Activated naive CD8-positive, alpha-beta T cell treated with anti-CD3 and anti-CD28 coated beads, Interleukin-2, amount 50 U/mL, for 24 hours (primary cell): Measurements from ENCODE around the gene MASTL.

Experiments used
- ATAC-seq: fragments of 150-1000 bp; cut with Tn5 transposase; one replicate; pipeline ENCODE4 v1.10.0; 2021
- DNase-seq: peaks from one replicate; pipeline ENCODE4 v3.0.0; 2021
- H3K27ac Mint-ChIP-seq: one replicate; pipeline ENCODE4 v1.8.0; 2021; ENCODE audit warnings: mild to moderate bottlenecking, mixed read lengths
- H3K27me3 Mint-ChIP-seq: one replicate; pipeline ENCODE4 v1.8.0; 2021; ENCODE audit warnings: mixed read lengths
- H3K36me3 Mint-ChIP-seq: one replicate; pipeline ENCODE4 v1.8.0; 2021; ENCODE audit warnings: low read depth, mixed read lengths
- H3K4me1 Mint-ChIP-seq: one replicate; pipeline ENCODE4 v1.8.0; 2021; ENCODE audit warnings: mixed read lengths
- H3K4me3 Mint-ChIP-seq: one replicate; pipeline ENCODE4 v1.8.0; 2021; ENCODE audit warnings: mild to moderate bottlenecking, moderate library complexity, mixed read lengths
- H3K9me3 Mint-ChIP-seq: one replicate; pipeline ENCODE4 v1.8.0; 2021; ENCODE audit warnings: mixed read lengths

Gene MASTL

DNA sequence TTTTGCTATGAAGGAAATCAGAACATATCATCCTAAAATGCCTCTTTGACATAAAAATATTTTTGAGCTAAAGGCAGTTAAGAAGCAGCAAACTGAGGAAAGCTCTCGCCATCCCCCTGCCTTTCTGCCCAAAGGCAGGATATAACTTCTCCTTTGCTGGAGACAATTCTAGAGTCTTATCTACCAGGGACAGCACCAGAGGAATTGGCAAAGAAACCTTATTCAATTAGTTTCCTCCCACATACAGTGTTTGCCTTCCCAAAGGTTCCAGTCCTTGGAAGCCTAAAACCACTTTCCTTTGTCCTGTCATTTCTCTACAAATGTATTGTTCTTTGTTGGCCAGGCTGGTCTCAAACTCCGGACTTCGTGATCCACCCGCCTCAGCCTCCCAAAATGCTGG is 33.7 kb downstream of the MASTL start:
- no peak overlapping the region for H3K4me3 Mint-ChIP-seq
- H3K9me3 Mint-ChIP-seq, result no peaks in the 10 kb centered on the region
- H3K4me1 Mint-ChIP-seq, result no peaks in the 10 kb centered on the region
- ATAC-seq, result no peak
- no peaks in the 10 kb centered on the region for H3K27me3 Mint-ChIP-seq
- no peak overlapping the region for H3K27ac Mint-ChIP-seq
- DNase-seq, result no peak
- peaks cover 27% of the 10 kb centered on the region for H3K36me3 Mint-ChIP-seq

- no peaks in the 10 kb centered on the region for H3K27me3 Mint-ChIP-seq
- no peak for DNase-seq
- no peaks in the 10 kb centered on the region for H3K9me3 Mint-ChIP-seq
- H3K27ac Mint-ChIP-seq, result no peak overlapping the region
- H3K4me3 Mint-ChIP-seq, result no peak overlapping the region
- peaks cover 14% of the 10 kb centered on the region for H3K36me3 Mint-ChIP-seq
- ATAC-seq, result no peak
- H3K4me1 Mint-ChIP-seq, result no peaks in the 10 kb centered on the region
Observed at GRCh38 chr10:27190508-27190907, 35.4 kb downstream of the MASTL start.

DNA sequence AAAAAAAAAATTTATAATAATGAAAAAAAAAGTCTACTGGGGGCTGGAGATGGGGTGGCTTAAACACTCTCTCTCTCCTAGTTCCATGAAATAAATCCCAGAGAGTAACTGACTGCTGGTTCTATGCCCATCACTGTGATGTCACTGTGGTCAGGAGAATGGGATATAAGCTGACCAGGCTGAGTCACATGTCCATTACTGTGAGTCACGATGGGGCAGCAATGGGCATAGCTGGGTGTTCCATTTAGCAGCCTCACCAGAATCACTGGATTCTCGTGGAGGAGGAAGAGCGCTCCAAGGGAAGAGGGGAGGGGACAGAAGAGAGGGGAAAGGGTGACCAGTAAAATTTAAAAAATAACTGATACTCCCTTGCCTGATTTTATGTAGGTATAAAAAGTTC is 37.1 kb downstream of the MASTL start:
- Mint-ChIP-seq H3K4me1 (no peaks in the 10 kb centered on the region), H3K9me3 (no peaks in the 10 kb centered on the region), H3K4me3 (no peak overlapping the region), H3K36me3 (peaks cover 7% of the 10 kb centered on the region), H3K27me3 (no peaks in the 10 kb centered on the region), H3K27ac (no peak overlapping the region)
- no peak for DNase-seq
- no peak for ATAC-seq

- no peak for ATAC-seq
- no peak overlapping the region for H3K27ac Mint-ChIP-seq
- H3K4me1 Mint-ChIP-seq, result no peaks in the 10 kb centered on the region
- no peak for DNase-seq
- no peaks in the 10 kb centered on the region for H3K27me3 Mint-ChIP-seq
- no peak overlapping the region for H3K4me3 Mint-ChIP-seq
- H3K36me3 Mint-ChIP-seq, result peaks cover 7% of the 10 kb centered on the region
- no peaks in the 10 kb centered on the region for H3K9me3 Mint-ChIP-seq
Observed at GRCh38 chr10:27197980-27198620, 42.9 kb downstream of the MASTL start.

- peaks cover 22% of the 10 kb centered on the region for H3K36me3 Mint-ChIP-seq
- H3K27me3 Mint-ChIP-seq, result no peaks in the 10 kb centered on the region
- no peaks in the 10 kb centered on the region for H3K9me3 Mint-ChIP-seq
- no peak overlapping the region for H3K4me3 Mint-ChIP-seq
- ATAC-seq (no peak), DNase-seq (no peak)
- no peak overlapping the region for H3K27ac Mint-ChIP-seq
- no peaks in the 10 kb centered on the region for H3K4me1 Mint-ChIP-seq
Observed at GRCh38 chr10:27203806-27204205, 48.7 kb downstream of the MASTL start.

GRCh38 chr10:27207350-27207749 is 52.2 kb downstream of the MASTL start:
- no peak overlapping the region for H3K27ac Mint-ChIP-seq
- H3K27me3 Mint-ChIP-seq, result no peaks in the 10 kb centered on the region
- H3K4me1 Mint-ChIP-seq, result no peaks in the 10 kb centered on the region
- H3K4me3 Mint-ChIP-seq, result no peak overlapping the region
- H3K36me3 Mint-ChIP-seq, result peaks cover 33% of the 10 kb centered on the region
- DNase-seq, result no peak
- no peaks in the 10 kb centered on the region for H3K9me3 Mint-ChIP-seq
- no peak for ATAC-seq

DNA sequence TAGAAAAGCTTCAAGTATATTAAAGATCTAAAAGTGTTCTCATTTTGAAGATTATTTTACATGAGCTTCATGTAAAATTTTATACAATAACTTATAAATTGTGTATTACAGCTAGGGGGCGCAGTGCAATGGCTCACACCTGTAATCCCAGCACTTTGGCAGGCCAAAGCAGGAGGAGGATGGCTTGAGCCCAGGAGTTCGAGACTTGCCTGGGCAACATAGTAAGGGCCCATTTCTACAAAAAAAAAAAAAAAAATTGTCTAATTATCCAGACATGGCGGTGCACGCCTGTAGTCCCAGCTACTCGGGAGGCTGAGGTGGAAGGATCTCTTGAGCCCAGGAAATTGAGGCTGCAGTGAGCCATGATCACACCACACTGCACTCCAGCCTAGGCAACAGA is 68.8 kb downstream of the MASTL start:
- peaks cover 20% of the 10 kb centered on the region for H3K36me3 Mint-ChIP-seq
- peak; percentile 54 for ATAC-seq
- no peak overlapping the region for H3K27ac Mint-ChIP-seq
- H3K4me3 Mint-ChIP-seq, result no peak overlapping the region
- H3K4me1 Mint-ChIP-seq, result peaks cover 18% of the 10 kb centered on the region
- no peaks in the 10 kb centered on the region for H3K27me3 Mint-ChIP-seq
- peak; percentile 41 for DNase-seq
- H3K9me3 Mint-ChIP-seq, result no peaks in the 10 kb centered on the region

- Mint-ChIP-seq H3K4me1 (peaks cover 18% of the 10 kb centered on the region), H3K4me3 (no peak overlapping the region), H3K27ac (no peak overlapping the region), H3K9me3 (no peaks in the 10 kb centered on the region), H3K36me3 (peaks cover 14% of the 10 kb centered on the region), H3K27me3 (no peaks in the 10 kb centered on the region)
- ATAC-seq, result peak; percentile 46
- no peak for DNase-seq
Observed at GRCh38 chr10:27225011-27225590, 69.9 kb downstream of the MASTL start.

DNA sequence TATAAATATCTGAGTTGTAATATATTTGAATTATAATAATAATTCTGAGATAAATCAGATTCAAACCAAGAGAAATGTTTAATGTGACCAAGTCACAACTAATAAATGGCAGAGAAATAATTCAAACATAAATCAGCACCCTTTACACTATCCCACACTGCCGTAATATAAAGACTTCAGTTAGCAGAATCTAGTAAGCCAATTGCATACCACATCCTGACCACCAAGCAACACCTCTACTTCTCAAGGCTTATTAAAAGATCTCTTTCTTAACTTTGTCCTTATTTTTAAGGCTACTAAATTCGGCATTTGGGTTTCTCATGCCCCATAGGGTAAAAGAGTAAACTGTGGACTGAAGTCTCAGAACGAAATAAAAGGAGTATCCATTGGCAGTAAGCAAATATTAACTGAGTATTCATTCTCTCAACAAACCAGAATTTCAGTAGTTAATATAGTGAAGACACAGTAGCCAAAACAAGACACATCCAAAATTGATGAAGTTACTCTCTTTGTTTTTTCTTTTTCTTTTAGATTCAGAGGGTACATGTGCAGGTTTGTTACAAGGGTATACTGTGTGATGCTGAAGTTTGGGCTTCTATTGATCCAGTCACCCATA is 70.6 kb downstream of the MASTL start:
- Mint-ChIP-seq H3K9me3 (no peaks in the 10 kb centered on the region), H3K27me3 (no peaks in the 10 kb centered on the region), H3K4me1 (peaks cover 18% of the 10 kb centered on the region), H3K27ac (peak overlapping the region; percentile 48), H3K4me3 (no peak overlapping the region), H3K36me3 (peaks cover 18% of the 10 kb centered on the region)
- no peak for DNase-seq
- no peak for ATAC-seq

- H3K9me3 Mint-ChIP-seq, result no peaks in the 10 kb centered on the region
- no peaks in the 10 kb centered on the region for H3K27me3 Mint-ChIP-seq
- no peak overlapping the region for H3K27ac Mint-ChIP-seq
- no peak overlapping the region for H3K4me3 Mint-ChIP-seq
- peaks cover 7% of the 10 kb centered on the region for H3K36me3 Mint-ChIP-seq
- DNase-seq (no peak), ATAC-seq (no peak)
- peaks cover 11% of the 10 kb centered on the region for H3K4me1 Mint-ChIP-seq
Observed at GRCh38 chr10:27230022-27230421, 74.9 kb downstream of the MASTL start.

- DNase-seq (no peak), ATAC-seq (no peak)
- no peak overlapping the region for H3K27ac Mint-ChIP-seq
- H3K27me3 Mint-ChIP-seq, result no peaks in the 10 kb centered on the region
- no peaks in the 10 kb centered on the region for H3K9me3 Mint-ChIP-seq
- no peak overlapping the region for H3K4me3 Mint-ChIP-seq
- H3K4me1 Mint-ChIP-seq, result peaks cover 6% of the 10 kb centered on the region
- peaks cover 3% of the 10 kb centered on the region for H3K36me3 Mint-ChIP-seq
Observed at GRCh38 chr10:27235706-27236105, 80.6 kb downstream of the MASTL start.
